ENCODE data around the gene TWNK.

TWNK gene

DNA sequence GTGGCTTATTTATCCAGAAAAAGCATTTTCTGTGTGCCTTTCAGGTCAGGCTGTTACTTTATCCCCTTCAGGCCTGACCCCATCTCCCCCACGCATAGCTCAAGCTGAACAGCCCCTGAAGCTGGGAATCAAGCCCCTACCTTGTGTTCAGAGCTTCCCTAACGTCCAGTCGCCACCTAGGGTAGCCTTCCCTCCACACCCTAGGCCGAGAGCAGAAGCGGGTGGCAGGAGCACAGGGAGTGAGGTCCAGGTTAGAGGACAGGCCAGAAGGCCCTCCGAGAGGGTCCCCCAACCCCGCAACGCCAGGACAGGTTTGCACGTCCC lies 18.5 kb upstream of the TWNK start:
- Histone ChIP-seq H3K4me1 (ENCODE audit: control insufficient read depth, low read length) (peaks cover 11% of the 10 kb centered on the region), H3K9me3 (ENCODE audit: control insufficient read depth, insufficient read depth, low read length) (no peaks in the 10 kb centered on the region), H3K27me3 (ENCODE audit: control insufficient read depth, low read length) (peaks cover 12% of the 10 kb centered on the region), H3K4me3 (ENCODE audit: low read length) (peak overlapping the region; percentile 72), H3K9me2 (replicated peaks; ENCODE audit: control insufficient read depth, low read length) (no peaks in the 10 kb centered on the region), H3K79me2 (ENCODE audit: control insufficient read depth, low read length) (no peaks in the 10 kb centered on the region), H3K36me3 (ENCODE audit: control insufficient read depth, low read length) (peaks cover 14% of the 10 kb centered on the region; the same call in 1 of the 2 replicates), H4K20me1 (ENCODE audit: control insufficient read depth, insufficient read depth, low read depth, low read length) (no peaks in the 10 kb centered on the region), H3F3A (ENCODE audit: control insufficient read depth, insufficient read depth) (peaks cover 5% of the 10 kb centered on the region), H3K4me2 (ENCODE audit: low read length) (peak overlapping the region; percentile 83), H3K27ac (ENCODE audit: low read depth, low read length) (no peak overlapping the region)
- TF ChIP-seq EZH2phosphoT487 (IDR thresholded peaks at IDR 0.05; ENCODE audit: borderline replicate concordance, low read length) = no peak
- TF ChIP-seq, protein P1, sequence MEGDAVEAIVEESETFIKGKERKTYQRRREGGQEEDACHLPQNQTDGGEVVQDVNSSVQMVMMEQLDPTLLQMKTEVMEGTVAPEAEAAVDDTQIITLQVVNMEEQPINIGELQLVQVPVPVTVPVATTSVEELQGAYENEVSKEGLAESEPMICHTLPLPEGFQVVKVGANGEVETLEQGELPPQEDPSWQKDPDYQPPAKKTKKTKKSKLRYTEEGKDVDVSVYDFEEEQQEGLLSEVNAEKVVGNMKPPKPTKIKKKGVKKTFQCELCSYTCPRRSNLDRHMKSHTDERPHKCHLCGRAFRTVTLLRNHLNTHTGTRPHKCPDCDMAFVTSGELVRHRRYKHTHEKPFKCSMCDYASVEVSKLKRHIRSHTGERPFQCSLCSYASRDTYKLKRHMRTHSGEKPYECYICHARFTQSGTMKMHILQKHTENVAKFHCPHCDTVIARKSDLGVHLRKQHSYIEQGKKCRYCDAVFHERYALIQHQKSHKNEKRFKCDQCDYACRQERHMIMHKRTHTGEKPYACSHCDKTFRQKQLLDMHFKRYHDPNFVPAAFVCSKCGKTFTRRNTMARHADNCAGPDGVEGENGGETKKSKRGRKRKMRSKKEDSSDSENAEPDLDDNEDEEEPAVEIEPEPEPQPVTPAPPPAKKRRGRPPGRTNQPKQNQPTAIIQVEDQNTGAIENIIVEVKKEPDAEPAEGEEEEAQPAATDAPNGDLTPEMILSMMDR (IDR thresholded peaks at IDR 0.05; ENCODE audit: low read depth, low read length, poor library complexity, severe bottlenecking) = no peak

DNA sequence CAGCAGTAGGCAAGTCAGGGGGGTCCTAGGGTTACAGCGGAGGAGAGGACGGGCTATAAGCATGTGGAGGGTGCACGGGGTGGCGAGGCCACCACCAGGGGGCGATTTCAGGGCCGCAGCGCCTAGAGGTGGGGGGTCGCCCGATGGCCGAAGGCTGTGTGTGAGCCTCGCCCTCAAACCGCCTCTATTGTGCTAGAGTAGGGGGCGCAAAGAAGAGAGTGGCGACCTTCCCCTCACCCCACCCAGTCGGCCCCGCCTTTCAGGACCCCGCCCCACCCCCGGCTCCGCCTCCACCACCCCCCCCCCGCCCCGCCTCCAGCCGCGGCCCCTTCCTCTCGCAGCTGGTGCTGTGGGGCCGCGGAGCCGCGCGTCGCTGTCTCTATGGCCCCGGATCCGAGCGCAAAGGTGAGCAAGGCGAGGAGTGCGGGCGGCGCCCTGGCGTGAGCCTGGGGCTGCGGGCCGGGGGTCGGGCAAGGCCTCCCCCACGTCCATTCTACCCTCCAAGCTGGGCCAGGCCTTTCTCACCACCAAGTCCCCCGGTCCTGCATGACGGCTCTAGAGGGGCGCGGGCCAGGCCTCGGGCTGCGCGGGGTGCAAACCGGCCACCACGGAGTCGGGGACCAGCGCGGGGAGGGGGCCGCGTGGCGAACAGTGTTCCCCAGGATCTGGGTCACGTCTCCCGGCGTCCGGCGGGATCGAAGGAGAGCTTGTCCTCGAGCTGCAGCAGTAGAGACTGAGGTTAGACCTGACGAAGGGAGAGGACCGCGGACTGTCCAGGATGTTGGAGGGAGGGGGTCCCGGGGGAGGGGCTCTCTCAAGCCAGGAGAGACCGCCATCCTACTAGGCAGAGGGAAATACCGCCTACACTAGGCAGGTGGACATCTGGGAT lies 17.9 kb upstream of the TWNK start, which contains the start of gene SEMA4G:
SEMA4G (plus strand) TSS at position 318 of the 889 bp plus-strand sequence. CDS start 3,409 bp downstream, outside the sequence.
- H3K27me3 ChIP-seq (ENCODE audit: control insufficient read depth, low read length) = peaks cover 12% of the 10 kb centered on the region
- peaks cover 8% of the 10 kb centered on the region; the same call in 1 of the 2 replicates for H3K36me3 ChIP-seq (ENCODE audit: control insufficient read depth, low read length)
- H3F3A ChIP-seq (ENCODE audit: control insufficient read depth, insufficient read depth) = peaks cover 5% of the 10 kb centered on the region; the same call in 1 of the 2 replicates
- no peaks in the 10 kb centered on the region for H3K79me2 ChIP-seq (ENCODE audit: control insufficient read depth, low read length)
- H3K27ac ChIP-seq (ENCODE audit: low read depth, low read length) = no peak within 1 kb of the TSS
- no peaks in the 10 kb centered on the region for H3K9me2 ChIP-seq (replicated peaks; ENCODE audit: control insufficient read depth, low read length)
- peaks cover 11% of the 10 kb centered on the region for H3K4me1 ChIP-seq (ENCODE audit: control insufficient read depth, low read length)
- peak within 1 kb of the TSS; percentile 97 for H3K4me2 ChIP-seq (ENCODE audit: low read length)
- H3K4me3 ChIP-seq (ENCODE audit: low read length) = peak within 1 kb of the TSS; percentile 72
- TF ChIP-seq, protein P1 (IDR thresholded peaks at IDR 0.05; ENCODE audit: low read depth, low read length, poor library complexity, severe bottlenecking) = peak; percentile 82
- TF ChIP-seq EZH2phosphoT487 (IDR thresholded peaks at IDR 0.05; ENCODE audit: borderline replicate concordance, low read length) = no peak
- no peaks in the 10 kb centered on the region for H4K20me1 ChIP-seq (ENCODE audit: control insufficient read depth, insufficient read depth, low read depth, low read length)
- H3K9me3 ChIP-seq (ENCODE audit: control insufficient read depth, insufficient read depth, low read length) = no peaks in the 10 kb centered on the region

DNA sequence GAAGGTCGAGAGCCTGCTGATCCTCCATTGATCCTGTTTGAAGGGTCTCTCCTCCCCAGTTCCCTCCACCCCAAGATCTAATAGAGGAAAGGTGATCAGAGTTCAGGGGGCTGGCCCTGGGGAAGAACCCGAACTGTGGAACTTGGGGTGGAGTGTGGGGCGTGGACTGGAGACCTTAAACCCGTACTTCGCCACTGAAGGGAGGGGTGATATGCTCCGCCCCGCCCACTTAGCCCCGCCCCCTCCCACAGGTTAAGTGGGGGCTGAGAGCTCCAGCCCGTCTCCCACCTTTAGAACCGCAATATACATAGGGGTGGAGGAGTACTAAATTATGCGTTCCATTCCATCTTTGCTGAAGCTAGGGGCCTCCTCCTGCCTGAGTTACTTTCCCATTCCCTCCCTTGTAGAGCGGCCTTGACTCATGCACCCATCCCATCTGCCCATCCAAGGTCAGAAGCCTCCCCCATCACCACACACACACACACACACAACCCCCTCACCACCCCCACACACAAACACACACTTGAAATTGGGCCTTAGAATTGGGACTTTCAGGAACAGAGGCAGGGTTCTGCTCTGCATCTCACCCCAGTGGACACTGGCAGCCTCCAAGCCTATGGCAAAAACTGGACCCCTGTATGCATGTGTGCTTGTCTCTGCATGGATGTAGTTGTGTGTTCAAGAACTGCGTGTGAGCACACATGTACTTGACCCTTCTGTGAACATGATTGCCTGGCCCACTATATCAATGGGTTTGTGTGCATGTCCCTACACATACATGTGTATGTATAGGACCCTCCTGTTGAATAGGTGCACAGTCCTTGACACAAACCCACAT lies 17.0 kb upstream of the TWNK start:
- H3K27ac ChIP-seq (ENCODE audit: low read depth, low read length) = no peak overlapping the region
- H3K4me1 ChIP-seq (ENCODE audit: control insufficient read depth, low read length) = peaks cover 11% of the 10 kb centered on the region
- H4K20me1 ChIP-seq (ENCODE audit: control insufficient read depth, insufficient read depth, low read depth, low read length) = no peaks in the 10 kb centered on the region
- TF ChIP-seq, protein P1 (IDR thresholded peaks at IDR 0.05; ENCODE audit: low read depth, low read length, poor library complexity, severe bottlenecking) = no peak
- TF ChIP-seq EZH2phosphoT487 (IDR thresholded peaks at IDR 0.05; ENCODE audit: borderline replicate concordance, low read length) = no peak
- H3K27me3 ChIP-seq (ENCODE audit: control insufficient read depth, low read length) = peaks cover 12% of the 10 kb centered on the region
- H3K36me3 ChIP-seq (ENCODE audit: control insufficient read depth, low read length) = peaks cover 5% of the 10 kb centered on the region; the same call in 1 of the 2 replicates
- no peaks in the 10 kb centered on the region for H3K9me2 ChIP-seq (replicated peaks; ENCODE audit: control insufficient read depth, low read length)
- H3K79me2 ChIP-seq (ENCODE audit: control insufficient read depth, low read length) = no peaks in the 10 kb centered on the region
- peak overlapping the region; percentile 72 for H3K4me3 ChIP-seq (ENCODE audit: low read length)
- H3F3A ChIP-seq (ENCODE audit: control insufficient read depth, insufficient read depth) = peaks cover 5% of the 10 kb centered on the region; the same call in 1 of the 2 replicates
- H3K9me3 ChIP-seq (ENCODE audit: control insufficient read depth, insufficient read depth, low read length) = no peaks in the 10 kb centered on the region
- H3K4me2 ChIP-seq (ENCODE audit: low read length) = peak overlapping the region; percentile 97

Measured in DOHH2 (cell line).